Choroid plexus epithelial cell (primary cell): ENCODE measurements around the gene FKBP3.

ENCODE experiments used
- DNase-seq: peaks from one replicate; pipeline ENCODE4 v3.0.0-alpha.2; 2010; ENCODE audit warnings: low read depth
- H3K4me3 ChIP-seq: 2 replicates; pipeline ENCODE4 v1.5.1; 2011; ENCODE audit warnings: low read depth, mild to moderate bottlenecking, control low read depth, low read length, moderate library complexity
- TF ChIP-seq, protein P1 (sequence below): conservative IDR thresholded peaks from 2 replicates; pipeline ENCODE4 v1.5.1; 2011; ENCODE audit warnings: low read depth, mild to moderate bottlenecking, control low read depth, inconsistent platforms, low read length, moderate library complexity

Gene FKBP3

DNA sequence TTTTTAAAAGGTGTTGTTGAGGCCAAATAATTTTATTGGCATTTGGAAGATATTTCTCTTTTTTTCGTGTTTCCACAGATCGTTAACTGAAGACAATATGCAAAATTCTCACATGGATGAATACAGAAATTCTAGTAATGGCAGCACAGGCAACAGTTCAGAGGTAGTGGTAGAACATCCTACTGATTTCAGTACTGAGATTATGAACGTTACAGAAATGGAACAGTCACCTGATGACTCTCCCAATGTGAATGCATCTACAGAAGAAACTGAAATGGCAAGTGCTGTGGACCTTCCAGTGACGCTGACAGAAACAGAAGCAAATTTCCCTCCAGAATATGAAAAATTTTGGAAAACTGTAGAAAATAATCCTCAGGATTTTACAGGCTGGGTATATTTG lies 39.1 kb downstream of the FKBP3 start:
- H3K4me3 ChIP-seq, result no peak overlapping the region
- TF ChIP-seq, protein P1, sequence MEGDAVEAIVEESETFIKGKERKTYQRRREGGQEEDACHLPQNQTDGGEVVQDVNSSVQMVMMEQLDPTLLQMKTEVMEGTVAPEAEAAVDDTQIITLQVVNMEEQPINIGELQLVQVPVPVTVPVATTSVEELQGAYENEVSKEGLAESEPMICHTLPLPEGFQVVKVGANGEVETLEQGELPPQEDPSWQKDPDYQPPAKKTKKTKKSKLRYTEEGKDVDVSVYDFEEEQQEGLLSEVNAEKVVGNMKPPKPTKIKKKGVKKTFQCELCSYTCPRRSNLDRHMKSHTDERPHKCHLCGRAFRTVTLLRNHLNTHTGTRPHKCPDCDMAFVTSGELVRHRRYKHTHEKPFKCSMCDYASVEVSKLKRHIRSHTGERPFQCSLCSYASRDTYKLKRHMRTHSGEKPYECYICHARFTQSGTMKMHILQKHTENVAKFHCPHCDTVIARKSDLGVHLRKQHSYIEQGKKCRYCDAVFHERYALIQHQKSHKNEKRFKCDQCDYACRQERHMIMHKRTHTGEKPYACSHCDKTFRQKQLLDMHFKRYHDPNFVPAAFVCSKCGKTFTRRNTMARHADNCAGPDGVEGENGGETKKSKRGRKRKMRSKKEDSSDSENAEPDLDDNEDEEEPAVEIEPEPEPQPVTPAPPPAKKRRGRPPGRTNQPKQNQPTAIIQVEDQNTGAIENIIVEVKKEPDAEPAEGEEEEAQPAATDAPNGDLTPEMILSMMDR, result no peak
- no peak for DNase-seq

DNA sequence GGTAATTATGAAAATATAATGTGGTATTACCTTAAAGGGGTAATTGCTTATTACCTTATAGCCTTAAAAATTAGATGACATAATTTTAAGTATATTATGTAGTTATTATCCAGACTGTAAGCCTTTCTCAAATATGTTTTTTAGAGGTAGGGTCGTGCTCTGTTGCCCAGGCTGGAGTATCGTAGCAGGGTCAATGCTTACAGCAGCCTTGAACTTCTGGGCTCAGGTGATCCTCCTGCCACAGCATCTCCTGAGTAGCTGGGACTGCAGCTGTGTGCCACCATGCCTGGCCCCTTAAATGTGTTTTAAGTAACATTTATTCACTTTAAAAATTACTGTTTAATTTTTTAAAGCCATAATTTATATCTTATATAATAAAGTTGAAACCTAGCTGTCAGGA lies 40.0 kb downstream of the FKBP3 start:
- TF ChIP-seq, protein P1, result no peak
- DNase-seq, result no peak
- no peak overlapping the region for H3K4me3 ChIP-seq

DNA sequence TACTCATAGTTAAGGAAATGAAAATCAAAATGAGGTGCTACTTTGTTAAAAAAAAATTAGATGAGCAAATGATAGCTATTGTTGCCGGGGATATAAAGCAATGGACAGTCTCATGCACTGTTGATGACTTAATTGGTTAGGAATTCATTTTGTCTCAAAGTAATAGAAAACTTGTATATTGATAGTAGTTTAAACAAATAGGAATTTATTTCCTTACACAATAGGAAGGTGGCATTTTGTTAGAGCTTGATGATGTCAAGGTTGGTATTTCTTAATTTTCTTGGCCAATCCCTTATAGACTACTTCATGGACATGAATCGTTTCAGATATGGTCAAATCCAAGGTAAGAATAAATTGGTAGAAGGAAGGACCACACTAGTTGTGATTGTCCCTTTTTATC lies 42.6 kb downstream of the FKBP3 start:
- TF ChIP-seq, protein P1, result no peak
- H3K4me3 ChIP-seq, result no peak overlapping the region
- DNase-seq, result peak; percentile 49

DNA sequence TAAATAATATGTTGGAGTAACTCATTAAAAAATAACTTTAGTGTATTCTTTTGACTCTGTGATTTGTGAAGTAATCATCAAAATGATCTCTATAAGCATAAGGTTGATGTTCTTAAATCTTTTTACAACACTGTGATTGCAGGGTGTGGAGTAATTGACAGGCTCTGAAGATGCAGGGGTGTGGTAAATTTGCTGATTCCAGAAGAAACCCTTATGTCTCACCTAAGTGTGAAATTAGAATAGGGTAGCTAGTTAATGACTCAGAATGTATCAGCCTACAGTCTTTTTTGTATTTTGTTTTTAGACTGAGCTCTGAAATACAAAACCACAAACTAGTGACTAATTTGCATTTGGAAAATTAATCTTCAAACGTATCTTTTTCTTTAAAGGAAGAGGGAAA lies 44.5 kb downstream of the FKBP3 start:
- peak; percentile 13 for DNase-seq
- no peak overlapping the region for H3K4me3 ChIP-seq
- TF ChIP-seq, protein P1, result no peak

DNA sequence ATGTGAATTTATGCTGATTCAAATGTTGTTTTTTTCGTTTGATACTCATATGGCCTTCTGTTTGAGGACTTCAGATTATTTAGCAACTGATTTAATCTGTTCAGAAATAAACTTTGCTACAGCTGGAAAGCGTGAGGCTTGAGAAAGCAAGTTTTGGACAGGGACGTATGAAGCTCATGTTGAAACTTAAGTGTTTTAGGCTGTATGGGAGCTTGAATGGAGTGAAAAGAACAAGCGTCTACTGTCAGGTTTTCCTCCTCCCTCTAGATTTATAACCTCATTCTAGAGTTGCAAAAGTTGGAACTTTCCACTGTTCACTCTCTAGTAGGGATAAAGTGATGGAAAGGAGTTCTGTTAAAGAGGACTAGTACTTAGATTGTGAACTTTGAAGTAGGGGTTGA lies 49.3 kb downstream of the FKBP3 start:
- H3K4me3 ChIP-seq, result peak overlapping the region; percentile 93
- DNase-seq, result peak; percentile 51
- TF ChIP-seq, protein P1, result no peak

DNA sequence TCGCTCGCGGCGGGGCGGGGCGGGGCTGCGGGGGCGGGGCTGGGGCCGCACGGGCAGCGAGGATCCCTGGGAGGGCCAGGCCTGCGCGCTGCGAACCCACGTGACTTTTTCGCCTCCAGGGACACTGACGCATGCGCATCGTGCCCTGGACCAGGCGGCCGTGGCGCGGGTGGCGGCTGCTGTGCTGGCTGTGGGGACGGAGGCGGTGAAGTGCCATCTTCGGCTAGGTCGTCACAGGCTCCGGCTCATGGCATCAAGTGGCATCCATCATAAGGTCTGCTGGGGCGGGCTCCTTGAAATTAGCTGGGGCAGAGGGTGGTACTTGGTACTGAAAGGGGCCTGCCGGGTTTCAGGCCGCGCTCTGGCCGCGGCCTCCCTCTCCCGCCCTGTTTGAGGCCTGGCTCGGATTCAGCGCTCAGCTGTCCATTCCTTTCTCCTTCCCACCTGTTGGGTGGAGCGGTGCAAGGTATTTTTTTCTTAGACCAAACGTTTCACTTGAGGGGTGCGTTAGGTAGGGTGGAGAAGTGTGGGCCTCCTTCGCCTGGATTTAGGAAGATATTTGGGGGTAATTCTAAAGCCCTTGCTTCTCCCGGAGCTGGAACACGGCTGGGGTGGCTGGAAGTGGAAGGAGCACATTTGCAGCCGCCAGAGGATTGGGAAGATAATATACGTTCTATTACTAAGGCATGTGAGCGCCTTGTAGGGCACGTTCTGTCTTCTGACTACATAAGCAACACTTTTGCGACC lies 50.1 kb downstream of the FKBP3 start, which contains the start of gene PRPF39:
Gene PRPF39 (plus strand): TSS at position 141 of the 747 bp plus-strand sequence. CDS start 11,124 bp downstream, outside the sequence.
- DNase-seq, result peak; percentile 91
- TF ChIP-seq, protein P1, result no peak
- peak within 1 kb of the TSS; percentile 93 for H3K4me3 ChIP-seq

DNA sequence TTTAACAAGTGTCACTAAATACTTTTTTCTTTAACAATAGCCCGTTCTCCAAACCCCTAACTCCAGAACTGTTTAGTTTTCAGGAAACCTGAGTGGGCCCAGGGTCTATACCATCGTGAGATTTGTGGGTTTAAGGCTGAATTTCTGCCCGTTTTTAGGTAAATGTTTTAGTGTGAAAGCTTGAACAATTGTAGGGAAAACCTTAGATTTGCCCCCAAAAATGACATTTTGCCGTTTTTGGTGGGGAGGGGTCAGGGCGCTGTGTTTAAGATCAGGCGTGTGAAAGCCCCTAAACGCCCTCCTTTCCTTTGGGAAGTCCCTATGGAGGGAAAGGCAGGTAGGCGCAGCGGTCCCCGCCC lies 50.7 kb downstream of the FKBP3 start:
- DNase-seq, result no peak
- peak overlapping the region; percentile 93 for H3K4me3 ChIP-seq

More for the DNA sequence above, 50.7 kb downstream of the FKBP3 start:
- TF ChIP-seq, protein P1, result no peak
